WTC11 (cell line): ENCODE data around the gene PPP2R2C. TPM values are rescaled to one million over a fixed set of nuclear protein-coding genes. Genes with fewer than 3 reads are reported as not detected.

Experiments used
- ATAC-seq: fragments of 200-7000 bp; cut with Tn5 transposase; 2 replicates; pipeline ENCODE4 v1.10.0; 2021; ENCODE audit warnings: mild to moderate bottlenecking, moderate library complexity
- CTCF ChIA-PET: fragments of 300-600 bp; sonication (Branson Sonifier 250); formaldehyde crosslinking; loops from one replicate; lab custom pipeline; 2021; ENCODE audit warnings: antibody characterized with exemption; lab: Charles Lee
- POLR2A ChIA-PET: fragments of 350-600 bp; sonication (Branson Sonifier 250); formaldehyde crosslinking; loops from one replicate; lab custom pipeline; 2021; ENCODE audit warnings: antibody characterized with exemption; lab: Charles Lee
- DNase-seq: peaks from one replicate; pipeline ENCODE4 v3.0.0; 2021; ENCODE audit warnings: low spot score
- H3K27ac Mint-ChIP-seq: 2 replicates; pipeline ENCODE4 v1.8.0; 2021; ENCODE audit warnings: mixed read lengths
- H3K27me3 Mint-ChIP-seq: 2 replicates; pipeline ENCODE4 v1.8.0; 2021; ENCODE audit warnings: low read depth, mild to moderate bottlenecking, moderate library complexity, mixed read lengths
- H3K36me3 Mint-ChIP-seq: 2 replicates; pipeline ENCODE4 v1.8.0; 2021; ENCODE audit warnings: mixed read lengths
- H3K4me1 Mint-ChIP-seq: 2 replicates; pipeline ENCODE4 v1.8.0; 2022; ENCODE audit warnings: mixed read lengths
- H3K4me3 Mint-ChIP-seq: 2 replicates; pipeline ENCODE4 v1.8.0; 2021; ENCODE audit warnings: mild to moderate bottlenecking, moderate library complexity, mixed read lengths
- H3K9me3 Mint-ChIP-seq: 2 replicates; pipeline ENCODE4 v1.8.0; 2021; ENCODE audit warnings: mixed read lengths
- ARID4B ChIP-seq: sonication (generic); formaldehyde crosslinking; IDR thresholded peaks from 2 replicates; pipeline ENCODE4 v1.8.0; 2023; ENCODE audit warnings: missing genetic modification reagents, mild to moderate bottlenecking, borderline replicate concordance
- CDX4 ChIP-seq: fragments of 250-450 bp; sonication (Bioruptor Pico); IDR thresholded peaks from 2 replicates; pipeline ENCODE4 v1.9.0; 2021; ENCODE audit warnings: moderate library complexity, mild to moderate bottlenecking, inconsistent platforms, borderline replicate concordance
- CTCF ChIP-seq: fragments of 200-600 bp; IDR thresholded peaks from 2 replicates; pipeline ENCODE4 v1.8.0; 2022; ENCODE audit warnings: antibody characterized with exemption
- E2F4 ChIP-seq: sonication (generic); formaldehyde crosslinking; IDR thresholded peaks from 2 replicates; pipeline ENCODE4 v1.8.1; 2022; ENCODE audit warnings: low read depth, mild to moderate bottlenecking, moderate library complexity, missing genetic modification reagents, borderline replicate concordance
- GABPB1 ChIP-seq: sonication (generic); formaldehyde crosslinking; IDR thresholded peaks from 2 replicates; pipeline ENCODE4 v1.8.1; 2023; ENCODE audit warnings: mild to moderate bottlenecking, missing genetic modification reagents
- GRHL2 ChIP-seq: fragments of 250-450 bp; sonication (Bioruptor Pico); IDR thresholded peaks from 2 replicates; pipeline ENCODE4 v1.8.0; 2022; ENCODE audit warnings: mild to moderate bottlenecking, moderate library complexity; ENCODE audit not compliant: insufficient replicate concordance, severe bottlenecking
- JUN ChIP-seq: sonication (generic); formaldehyde crosslinking; IDR thresholded peaks from 2 replicates; pipeline ENCODE4 v1.8.0; 2023; ENCODE audit warnings: mild to moderate bottlenecking, missing genetic modification reagents
- NR1H2 ChIP-seq: sonication (generic); formaldehyde crosslinking; IDR thresholded peaks from 2 replicates; pipeline ENCODE4 v1.9.0; 2021; ENCODE audit warnings: mild to moderate bottlenecking, moderate library complexity, missing genetic modification reagents
- PRDM15 ChIP-seq: sonication (generic); formaldehyde crosslinking; IDR thresholded peaks from 2 replicates; pipeline ENCODE4 v1.8.0; 2022; ENCODE audit warnings: missing genetic modification reagents
- SMAD4 ChIP-seq: sonication (generic); formaldehyde crosslinking; IDR thresholded peaks from 2 replicates; pipeline ENCODE4 v1.8.0; 2022; ENCODE audit warnings: mild to moderate bottlenecking, missing genetic modification reagents
- SOX15 ChIP-seq: fragments of 250-450 bp; sonication (Bioruptor Pico); IDR thresholded peaks from 2 replicates; pipeline ENCODE4 v1.9.0; 2021; ENCODE audit warnings: mild to moderate bottlenecking
- TCF7 ChIP-seq: sonication (generic); formaldehyde crosslinking; IDR thresholded peaks from 2 replicates; pipeline ENCODE4 v1.8.0; 2022; ENCODE audit warnings: mild to moderate bottlenecking, low read depth, missing genetic modification reagents, moderate library complexity
- TEAD1 ChIP-seq: sonication (generic); formaldehyde crosslinking; IDR thresholded peaks from 2 replicates; pipeline ENCODE4 v1.8.0; 2022; ENCODE audit warnings: mild to moderate bottlenecking, missing genetic modification reagents
- USF1 ChIP-seq: sonication (generic); formaldehyde crosslinking; IDR thresholded peaks from 2 replicates; pipeline ENCODE4 v1.8.0; 2022; ENCODE audit warnings: mild to moderate bottlenecking, missing genetic modification reagents
- ZBTB21 ChIP-seq: sonication (generic); formaldehyde crosslinking; IDR thresholded peaks from 2 replicates; pipeline ENCODE4 v1.8.1; 2023; ENCODE audit warnings: mild to moderate bottlenecking, missing genetic modification reagents, borderline replicate concordance
- ZNF532 ChIP-seq: fragments of 250-450 bp; sonication (Bioruptor Pico); IDR thresholded peaks from 2 replicates; pipeline ENCODE4 v1.9.0; 2021; ENCODE audit warnings: mild to moderate bottlenecking, borderline replicate concordance
- total RNA-seq: library from RNA; stranded (reverse); gene quantifications from 3 replicates; pipeline ENCODE4 v1.2.3, GENCODE V29; 2021

Gene PPP2R2C
- total RNA-seq, 1 experiment from 2014 or later = 11.5 TPM

- TF ChIP-seq ARID4B (no peak), GABPB1 (CRISPR knock-in tag) (no peak), USF1 (no peak), ZBTB21 (no peak), CTCF (no peak), NR1H2 (CRISPR knock-in tag) (no peak)
Measured at GRCh38 chr4:6313216-6313615, 159.2 kb downstream of the PPP2R2C start (continued).

GRCh38 chr4:6309777-6310176 lies 162.6 kb downstream of the PPP2R2C start:
- Mint-ChIP-seq H3K36me3 (0 out of 2 replicates have a peak, but pooled peaks cover 4% of the 10 kb centered on the region), H3K27me3 (peaks cover 31% of the 10 kb centered on the region), H3K27ac (no peak overlapping the region), H3K4me3 (peak overlapping the region; percentile 69), H3K4me1 (no peaks in the 10 kb centered on the region; the same call in 1 of the 2 replicates), H3K9me3 (peaks cover 6% of the 10 kb centered on the region)
- ATAC-seq (no peak), DNase-seq (no peak)
- ChIA-PET CTCF (interaction anchor here (0.6 to 2.9 kb wide), 13 partner anchors 12 to 311 kb away, joined by 3 to 38 read pairs (median 6); partner anchors contain the start of genes JAKMIP1, MAN2B2 and WFS1), POLR2A (no interaction called here)
- no peak for TF ChIP-seq GRHL2
- TF ChIP-seq JUN (CRISPR knock-in tag) = no peak
- no peak for TF ChIP-seq SMAD4 (CRISPR knock-in tag)
- no peak for TF ChIP-seq E2F4
- TF ChIP-seq ZNF532 (CRISPR knock-in tag) = no peak
- no peak for TF ChIP-seq TEAD1 (CRISPR knock-in tag)
- TF ChIP-seq TCF7 (CRISPR knock-in tag) = no peak
- no peak for TF ChIP-seq SOX15
- no peak for TF ChIP-seq PRDM15 (CRISPR knock-in tag)
- no peak for TF ChIP-seq ZBTB21
- no peak for TF ChIP-seq CDX4
